ENCODE measurements around the gene CASP14. TPM values are rescaled to one million over a fixed set of nuclear protein-coding genes. Genes with fewer than 3 reads are reported as not detected.

CASP14 gene
- total RNA-seq, 1 experiment from 2014 or later: not detected

- DNase-seq (ENCODE audit: low spot score): no peak
- in situ Hi-C loops (cut with HindIII; ENCODE audit: low sequenced_read_pairs): no loop called here
These were observed 58.1 kb downstream of the CASP14 start, which contains the start of gene SYDE1 for GRCh38 chr19:15107061-15108010. Gene SYDE1 (plus strand): TSS chr19:15107401. CDS start chr19:15107434, 33 bp downstream.

Other genes with a start within 250 kb of the CASP14 start
- not detected in 2 replicates for gene OR7A5, start 214.3 kb upstream of the CASP14 start, total RNA-seq (2014; rRNA removed; shearing (Covaris generic))
- not detected in 2 replicates for gene OR7C1, start 214.3 kb upstream of the CASP14 start, total RNA-seq (2014; rRNA removed; shearing (Covaris generic))
- not detected in 2 replicates for gene OR7A10, start 200.6 kb upstream of the CASP14 start, total RNA-seq (2014; rRNA removed; shearing (Covaris generic))
- gene OR7A17, start 163.3 kb upstream of the CASP14 start, total RNA-seq (2014; rRNA removed; shearing (Covaris generic)): not detected in 2 replicates
- gene OR7C2, start 108.0 kb upstream of the CASP14 start, total RNA-seq (2014; rRNA removed; shearing (Covaris generic)): not detected in 2 replicates
- gene SLC1A6, start 69.6 kb upstream of the CASP14 start, total RNA-seq (2014; rRNA removed; shearing (Covaris generic)): 3.7 TPM in 1 of 2 replicates, not detected in the other
- gene OR1I1, start 32.7 kb downstream of the CASP14 start, total RNA-seq (2014; rRNA removed; shearing (Covaris generic)): not detected in 2 replicates
- 43.0 and 56.5 TPM in 2 replicates for gene SYDE1, start 57.9 kb downstream of the CASP14 start, total RNA-seq (2014; rRNA removed; shearing (Covaris generic))
- 13.5 and 16.4 TPM in 2 replicates for gene NOTCH3, start 151.5 kb downstream of the CASP14 start, total RNA-seq (2014; rRNA removed; shearing (Covaris generic))
- not detected in 2 replicates for gene EPHX3, start 183.0 kb downstream of the CASP14 start, total RNA-seq (2014; rRNA removed; shearing (Covaris generic))